SK-N-SH treated with all-trans-retinoic acid at 6 μM for 48 hours (cell line): ENCODE measurements around the gene CSNK1D.

Experiments used
- ATAC-seq: fragments of 200-7000 bp; cut with Tn5 transposase; 3 replicates; pipeline ENCODE4 v1.9.1; 2020; ENCODE audit warnings: mild to moderate bottlenecking, moderate library complexity
- ARNTL ChIP-seq: fragments of 450-650 bp; formaldehyde crosslinking; IDR thresholded peaks from 2 replicates; pipeline ENCODE4 v1.5.0; 2020; ENCODE audit warnings: low read depth, mild to moderate bottlenecking, moderate library complexity, borderline replicate concordance
- BACH2 ChIP-seq: fragments of 250-450 bp; sonication (Bioruptor Pico); IDR thresholded peaks from 2 replicates; pipeline ENCODE4 v1.9.0; 2021; ENCODE audit warnings: mild to moderate bottlenecking, borderline replicate concordance
- CSDC2 ChIP-seq: fragments of 250-450 bp; sonication (Bioruptor Pico); IDR thresholded peaks from 2 replicates; pipeline ENCODE4 v1.5.0; 2020; ENCODE audit warnings: mild to moderate bottlenecking, moderate library complexity
- ESRRG ChIP-seq: fragments of 250-450 bp; sonication (Bioruptor Pico); IDR thresholded peaks from 2 replicates; pipeline ENCODE4 v1.6.1; 2021; ENCODE audit warnings: mild to moderate bottlenecking
- GLIS3 ChIP-seq: fragments of 250-450 bp; sonication (Bioruptor Pico); IDR thresholded peaks from 2 replicates; pipeline ENCODE4 v1.5.0; 2020; ENCODE audit warnings: mild to moderate bottlenecking, moderate library complexity
- ISL1 ChIP-seq: fragments of 250-450 bp; sonication (Bioruptor Pico); IDR thresholded peaks from 2 replicates; pipeline ENCODE4 v2.1.2; 2022; ENCODE audit warnings: mild to moderate bottlenecking, moderate library complexity
- OSR1 ChIP-seq: fragments of 250-450 bp; sonication (Bioruptor Pico); IDR thresholded peaks from 2 replicates; pipeline ENCODE4 v1.8.0; 2022; ENCODE audit warnings: moderate library complexity, mild to moderate bottlenecking, inconsistent platforms
- PPARA ChIP-seq: fragments of 250-450 bp; sonication (Bioruptor Pico); IDR thresholded peaks from 2 replicates; pipeline ENCODE4 v1.5.0; 2020; ENCODE audit warnings: mild to moderate bottlenecking, borderline replicate concordance
- RARB ChIP-seq: fragments of 250-450 bp; sonication (Bioruptor Pico); IDR thresholded peaks from 2 replicates; pipeline ENCODE4 v1.8.0; 2021; ENCODE audit warnings: mild to moderate bottlenecking, moderate library complexity
- SNAI2 ChIP-seq: fragments of 250-450 bp; sonication (Bioruptor Pico); IDR thresholded peaks from 2 replicates; pipeline ENCODE4 v1.5.0; 2020; ENCODE audit warnings: mild to moderate bottlenecking, moderate library complexity
- TCF4 ChIP-seq: fragments of 250-450 bp; sonication (Bioruptor Pico); IDR thresholded peaks from 2 replicates; pipeline ENCODE4 v1.8.0; 2021; ENCODE audit warnings: mild to moderate bottlenecking, moderate library complexity, borderline replicate concordance
- TOX ChIP-seq: fragments of 250-450 bp; sonication (Bioruptor Pico); IDR thresholded peaks from 2 replicates; pipeline ENCODE4 v1.8.0; 2021; ENCODE audit warnings: mild to moderate bottlenecking, moderate library complexity, borderline replicate concordance
- ZC3H10 ChIP-seq: fragments of 250-450 bp; sonication (Bioruptor Pico); IDR thresholded peaks from 2 replicates; pipeline ENCODE4 v1.5.1; 2021; ENCODE audit warnings: mild to moderate bottlenecking, moderate library complexity
- ZFP3 ChIP-seq: fragments of 250-450 bp; sonication (Bioruptor Pico); IDR thresholded peaks from 2 replicates; pipeline ENCODE4 v1.5.0; 2020; ENCODE audit warnings: mild to moderate bottlenecking, moderate library complexity
- ZFP30 ChIP-seq: fragments of 450-650 bp; formaldehyde crosslinking; IDR thresholded peaks from 2 replicates; pipeline ENCODE4 v1.5.0; 2022; ENCODE audit warnings: mild to moderate bottlenecking, moderate library complexity
- ZNF565 ChIP-seq: fragments of 450-650 bp; formaldehyde crosslinking; conservative IDR thresholded peaks from 2 replicates; pipeline ENCODE4 v1.5.0; 2020; ENCODE audit warnings: low read depth, mild to moderate bottlenecking, moderate library complexity
- ZNF70 ChIP-seq: fragments of 450-650 bp; formaldehyde crosslinking; IDR thresholded peaks from 2 replicates; pipeline ENCODE4 v1.5.0; 2020; ENCODE audit warnings: mild to moderate bottlenecking, moderate library complexity
- ZNF8 ChIP-seq: fragments of 450-650 bp; formaldehyde crosslinking; IDR thresholded peaks from 2 replicates; pipeline ENCODE4 v1.5.0; 2020; ENCODE audit warnings: mild to moderate bottlenecking, moderate library complexity
- TF ChIP-seq, protein P1 (sequence below): fragments of 250-450 bp; sonication (Bioruptor Pico); IDR thresholded peaks from 2 replicates; pipeline ENCODE4 v1.8.0; 2020; ENCODE audit warnings: mild to moderate bottlenecking, moderate library complexity, borderline replicate concordance
- TF ChIP-seq, protein P2 (sequence below): fragments of 250-450 bp; sonication (Bioruptor Pico); IDR thresholded peaks from 2 replicates; pipeline ENCODE4 v1.5.0; 2020; ENCODE audit warnings: mild to moderate bottlenecking, moderate library complexity
- TF ChIP-seq, protein P3 (sequence below): fragments of 250-450 bp; sonication (Bioruptor Pico); IDR thresholded peaks from 2 replicates; pipeline ENCODE4 v1.5.1; 2020; ENCODE audit warnings: low read depth, mild to moderate bottlenecking, moderate library complexity
- TF ChIP-seq, protein P4 (sequence below): fragments of 250-450 bp; sonication (Bioruptor Pico); IDR thresholded peaks from 2 replicates; pipeline ENCODE4 v1.8.0; 2021; ENCODE audit warnings: low read depth, mild to moderate bottlenecking, moderate library complexity, borderline replicate concordance
- TF ChIP-seq, protein P5 (sequence below): fragments of 250-450 bp; sonication (Bioruptor Pico); IDR thresholded peaks from 2 replicates; pipeline ENCODE4 v1.5.1; 2021; ENCODE audit warnings: mild to moderate bottlenecking, moderate library complexity

Gene CSNK1D

DNA sequence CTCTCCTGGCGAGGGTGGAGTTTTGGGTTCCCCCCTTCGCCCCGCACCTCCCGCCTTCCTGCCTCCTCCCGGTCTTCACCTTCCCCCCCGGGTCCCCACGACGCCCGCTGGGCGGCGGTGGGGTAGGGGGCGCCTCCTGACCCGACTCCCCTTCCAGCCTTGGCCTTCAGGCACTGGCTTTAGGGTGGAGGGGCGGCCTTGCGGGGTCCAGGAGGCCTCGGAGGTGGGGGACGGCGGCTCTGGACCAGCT is 42.3 kb downstream of the CSNK1D start:
- no peak for ATAC-seq

DNA sequence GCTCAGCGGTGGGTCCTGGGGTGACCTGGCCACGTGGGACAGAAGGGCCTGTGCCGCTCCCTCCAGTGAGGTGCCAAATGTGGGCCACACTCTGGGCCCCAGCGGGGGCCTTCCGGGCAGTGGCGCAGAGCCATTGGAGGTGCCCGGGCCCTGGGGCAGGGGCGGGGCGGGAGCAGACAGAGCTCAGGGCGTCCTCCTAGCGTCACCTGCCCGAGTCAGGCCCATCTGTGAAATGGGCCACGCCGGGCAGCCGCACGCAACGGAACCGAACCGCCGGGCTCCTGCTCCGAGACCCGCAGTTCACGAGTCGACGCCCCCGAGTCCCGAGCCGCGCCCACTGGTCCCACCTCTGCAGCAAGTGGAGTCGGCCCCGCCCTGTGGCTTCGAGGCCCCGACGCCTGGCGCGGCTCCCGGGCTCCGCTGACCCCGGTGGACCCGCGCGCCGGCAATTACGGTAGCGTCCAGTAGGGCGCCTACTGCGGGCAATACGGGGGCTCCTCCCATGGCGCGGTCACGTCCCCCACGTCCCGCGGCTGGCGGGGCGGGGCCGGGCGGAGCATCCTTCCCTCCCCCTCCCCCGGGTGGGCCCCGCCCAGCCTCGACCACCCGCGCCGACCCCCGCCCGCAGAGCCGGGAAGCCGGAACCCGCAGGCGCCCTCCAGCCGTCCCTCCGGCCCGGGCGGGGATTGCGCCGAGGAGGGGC is 42.7 kb downstream of the CSNK1D start:
- ATAC-seq, result no peak
- TF ChIP-seq ARNTL (CRISPR knock-in tag) (no peak), ZC3H10 (CRISPR knock-in tag) (no peak), CSDC2 (CRISPR knock-in tag) (no peak), ESRRG (no peak), TOX (no peak), RARB (CRISPR knock-in tag) (no peak), PPARA (CRISPR knock-in tag) (no peak), TCF4 (CRISPR knock-in tag) (no peak), ZFP30 (CRISPR knock-in tag) (no peak), BACH2 (CRISPR knock-in tag) (no peak), ZNF565 (CRISPR knock-in tag) (no peak), ZFP3 (CRISPR knock-in tag) (no peak), ZNF70 (no peak), SNAI2 (CRISPR knock-in tag) (no peak), ISL1 (no peak)
- TF ChIP-seq, protein P1, sequence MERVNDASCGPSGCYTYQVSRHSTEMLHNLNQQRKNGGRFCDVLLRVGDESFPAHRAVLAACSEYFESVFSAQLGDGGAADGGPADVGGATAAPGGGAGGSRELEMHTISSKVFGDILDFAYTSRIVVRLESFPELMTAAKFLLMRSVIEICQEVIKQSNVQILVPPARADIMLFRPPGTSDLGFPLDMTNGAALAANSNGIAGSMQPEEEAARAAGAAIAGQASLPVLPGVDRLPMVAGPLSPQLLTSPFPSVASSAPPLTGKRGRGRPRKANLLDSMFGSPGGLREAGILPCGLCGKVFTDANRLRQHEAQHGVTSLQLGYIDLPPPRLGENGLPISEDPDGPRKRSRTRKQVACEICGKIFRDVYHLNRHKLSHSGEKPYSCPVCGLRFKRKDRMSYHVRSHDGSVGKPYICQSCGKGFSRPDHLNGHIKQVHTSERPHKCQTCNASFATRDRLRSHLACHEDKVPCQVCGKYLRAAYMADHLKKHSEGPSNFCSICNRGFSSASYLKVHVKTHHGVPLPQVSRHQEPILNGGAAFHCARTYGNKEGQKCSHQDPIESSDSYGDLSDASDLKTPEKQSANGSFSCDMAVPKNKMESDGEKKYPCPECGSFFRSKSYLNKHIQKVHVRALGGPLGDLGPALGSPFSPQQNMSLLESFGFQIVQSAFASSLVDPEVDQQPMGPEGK, result no peak
- TF ChIP-seq, protein P2, sequence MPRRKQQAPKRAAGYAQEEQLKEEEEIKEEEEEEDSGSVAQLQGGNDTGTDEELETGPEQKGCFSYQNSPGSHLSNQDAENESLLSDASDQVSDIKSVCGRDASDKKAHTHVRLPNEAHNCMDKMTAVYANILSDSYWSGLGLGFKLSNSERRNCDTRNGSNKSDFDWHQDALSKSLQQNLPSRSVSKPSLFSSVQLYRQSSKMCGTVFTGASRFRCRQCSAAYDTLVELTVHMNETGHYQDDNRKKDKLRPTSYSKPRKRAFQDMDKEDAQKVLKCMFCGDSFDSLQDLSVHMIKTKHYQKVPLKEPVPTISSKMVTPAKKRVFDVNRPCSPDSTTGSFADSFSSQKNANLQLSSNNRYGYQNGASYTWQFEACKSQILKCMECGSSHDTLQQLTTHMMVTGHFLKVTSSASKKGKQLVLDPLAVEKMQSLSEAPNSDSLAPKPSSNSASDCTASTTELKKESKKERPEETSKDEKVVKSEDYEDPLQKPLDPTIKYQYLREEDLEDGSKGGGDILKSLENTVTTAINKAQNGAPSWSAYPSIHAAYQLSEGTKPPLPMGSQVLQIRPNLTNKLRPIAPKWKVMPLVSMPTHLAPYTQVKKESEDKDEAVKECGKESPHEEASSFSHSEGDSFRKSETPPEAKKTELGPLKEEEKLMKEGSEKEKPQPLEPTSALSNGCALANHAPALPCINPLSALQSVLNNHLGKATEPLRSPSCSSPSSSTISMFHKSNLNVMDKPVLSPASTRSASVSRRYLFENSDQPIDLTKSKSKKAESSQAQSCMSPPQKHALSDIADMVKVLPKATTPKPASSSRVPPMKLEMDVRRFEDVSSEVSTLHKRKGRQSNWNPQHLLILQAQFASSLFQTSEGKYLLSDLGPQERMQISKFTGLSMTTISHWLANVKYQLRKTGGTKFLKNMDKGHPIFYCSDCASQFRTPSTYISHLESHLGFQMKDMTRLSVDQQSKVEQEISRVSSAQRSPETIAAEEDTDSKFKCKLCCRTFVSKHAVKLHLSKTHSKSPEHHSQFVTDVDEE (CRISPR knock-in tag), result no peak
- TF ChIP-seq, protein P3, sequence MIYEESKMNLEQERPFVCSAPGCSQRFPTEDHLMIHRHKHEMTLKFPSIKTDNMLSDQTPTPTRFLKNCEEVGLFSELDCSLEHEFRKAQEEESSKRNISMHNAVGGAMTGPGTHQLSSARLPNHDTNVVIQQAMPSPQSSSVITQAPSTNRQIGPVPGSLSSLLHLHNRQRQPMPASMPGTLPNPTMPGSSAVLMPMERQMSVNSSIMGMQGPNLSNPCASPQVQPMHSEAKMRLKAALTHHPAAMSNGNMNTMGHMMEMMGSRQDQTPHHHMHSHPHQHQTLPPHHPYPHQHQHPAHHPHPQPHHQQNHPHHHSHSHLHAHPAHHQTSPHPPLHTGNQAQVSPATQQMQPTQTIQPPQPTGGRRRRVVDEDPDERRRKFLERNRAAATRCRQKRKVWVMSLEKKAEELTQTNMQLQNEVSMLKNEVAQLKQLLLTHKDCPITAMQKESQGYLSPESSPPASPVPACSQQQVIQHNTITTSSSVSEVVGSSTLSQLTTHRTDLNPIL (CRISPR knock-in tag), result no peak
- TF ChIP-seq, protein P4, sequence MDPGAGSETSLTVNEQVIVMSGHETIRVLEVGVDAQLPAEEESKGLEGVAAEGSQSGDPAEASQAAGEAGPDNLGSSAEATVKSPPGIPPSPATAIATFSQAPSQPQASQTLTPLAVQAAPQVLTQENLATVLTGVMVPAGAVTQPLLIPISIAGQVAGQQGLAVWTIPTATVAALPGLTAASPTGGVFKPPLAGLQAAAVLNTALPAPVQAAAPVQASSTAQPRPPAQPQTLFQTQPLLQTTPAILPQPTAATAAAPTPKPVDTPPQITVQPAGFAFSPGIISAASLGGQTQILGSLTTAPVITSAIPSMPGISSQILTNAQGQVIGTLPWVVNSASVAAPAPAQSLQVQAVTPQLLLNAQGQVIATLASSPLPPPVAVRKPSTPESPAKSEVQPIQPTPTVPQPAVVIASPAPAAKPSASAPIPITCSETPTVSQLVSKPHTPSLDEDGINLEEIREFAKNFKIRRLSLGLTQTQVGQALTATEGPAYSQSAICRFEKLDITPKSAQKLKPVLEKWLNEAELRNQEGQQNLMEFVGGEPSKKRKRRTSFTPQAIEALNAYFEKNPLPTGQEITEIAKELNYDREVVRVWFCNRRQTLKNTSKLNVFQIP (CRISPR knock-in tag), result no peak
- TF ChIP-seq, protein P5, sequence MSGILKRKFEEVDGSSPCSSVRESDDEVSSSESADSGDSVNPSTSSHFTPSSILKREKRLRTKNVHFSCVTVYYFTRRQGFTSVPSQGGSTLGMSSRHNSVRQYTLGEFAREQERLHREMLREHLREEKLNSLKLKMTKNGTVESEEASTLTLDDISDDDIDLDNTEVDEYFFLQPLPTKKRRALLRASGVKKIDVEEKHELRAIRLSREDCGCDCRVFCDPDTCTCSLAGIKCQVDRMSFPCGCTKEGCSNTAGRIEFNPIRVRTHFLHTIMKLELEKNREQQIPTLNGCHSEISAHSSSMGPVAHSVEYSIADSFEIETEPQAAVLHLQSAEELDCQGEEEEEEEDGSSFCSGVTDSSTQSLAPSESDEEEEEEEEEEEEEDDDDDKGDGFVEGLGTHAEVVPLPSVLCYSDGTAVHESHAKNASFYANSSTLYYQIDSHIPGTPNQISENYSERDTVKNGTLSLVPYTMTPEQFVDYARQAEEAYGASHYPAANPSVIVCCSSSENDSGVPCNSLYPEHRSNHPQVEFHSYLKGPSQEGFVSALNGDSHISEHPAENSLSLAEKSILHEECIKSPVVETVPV (CRISPR knock-in tag), result no peak

More for the DNA sequence above, 42.3 kb downstream of the CSNK1D start:
- TF ChIP-seq, protein P3 (CRISPR knock-in tag), result no peak
- no peak for TF ChIP-seq OSR1 (CRISPR knock-in tag)
- no peak for TF ChIP-seq ZNF565 (CRISPR knock-in tag)
- TF ChIP-seq TCF4 (CRISPR knock-in tag), result no peak
- TF ChIP-seq, protein P4 (CRISPR knock-in tag), result no peak
- no peak for TF ChIP-seq CSDC2 (CRISPR knock-in tag)
- TF ChIP-seq ISL1, result no peak
- TF ChIP-seq ESRRG, result no peak
- TF ChIP-seq BACH2 (CRISPR knock-in tag), result no peak
- TF ChIP-seq ZNF8 (CRISPR knock-in tag), result no peak
- TF ChIP-seq GLIS3, result no peak
- TF ChIP-seq ZFP30 (CRISPR knock-in tag), result no peak
- TF ChIP-seq ARNTL (CRISPR knock-in tag), result no peak
- TF ChIP-seq RARB (CRISPR knock-in tag), result no peak
- TF ChIP-seq, all 23 proteins: peak for 0
